H1 (cell line): Measurements from ENCODE around the gene ABHD8. TPM values are rescaled to one million over a fixed set of nuclear protein-coding genes. Genes with fewer than 3 reads are reported as not detected.

ENCODE experiments used
- CTCF ChIA-PET: fragments of 300-600 bp; sonication (Branson Sonifier 250); formaldehyde crosslinking; loops from one replicate; lab custom pipeline; 2021; ENCODE audit not compliant: partially characterized antibody; lab: Charles Lee
- POLR2A ChIA-PET: fragments of 300-600 bp; sonication (Branson Sonifier 250); formaldehyde crosslinking; loops from one replicate; lab custom pipeline; 2021; ENCODE audit warnings: inconsistent platforms; ENCODE audit not compliant: partially characterized antibody; lab: Charles Lee
- DNase-seq, 2 experiments: peaks; one replicate each; pipeline versions ENCODE4 v3.0.0 to v3.0.0-alpha.2; 2010 to 2022; ENCODE audit warnings: low spot score in 2 of 2, low read depth in 1 of 2, mixed read lengths in 1 of 2
- FAIRE-seq: peaks from 2 replicates; lab custom pipeline; 2011; peaks lifted over from hg19 to GRCh38; lab: Jason Lieb, UNC
- H2AFZ ChIP-seq: 2 replicates; pipeline ENCODE4 v1.8.1; 2012; ENCODE audit warnings: low read length, inconsistent platforms
- H2AK5ac ChIP-seq: 2 replicates; pipeline ENCODE4 v1.6.1; 2013; ENCODE audit warnings: low read depth, low read length
- H2BK120ac ChIP-seq: replicated peaks from 2 replicates; pipeline ENCODE3; 2013; ENCODE audit warnings: low read depth, low read length, inconsistent platforms
- H2BK12ac ChIP-seq: 2 replicates; pipeline ENCODE4 v1.6.1; 2013; ENCODE audit warnings: low read depth, low read length
- H2BK15ac ChIP-seq: 2 replicates; pipeline ENCODE4 v1.6.1; 2013; ENCODE audit warnings: low read length
- H2BK20ac ChIP-seq: 2 replicates; pipeline ENCODE4 v1.6.1; 2013; ENCODE audit warnings: low read length
- H2BK5ac ChIP-seq: 2 replicates; pipeline ENCODE4 v1.6.1; 2013; ENCODE audit warnings: low read depth, low read length
- H3K14ac ChIP-seq: 2 replicates; pipeline ENCODE4 v1.6.1; 2013; ENCODE audit warnings: inconsistent platforms; ENCODE audit not compliant: insufficient read length
- H3K18ac ChIP-seq: 2 replicates; pipeline ENCODE4 v1.6.1; 2013; ENCODE audit warnings: low read length; ENCODE audit errors: extremely low read depth
- H3K23ac ChIP-seq: 2 replicates; pipeline ENCODE4 v1.6.1; 2013; ENCODE audit warnings: inconsistent platforms; ENCODE audit not compliant: insufficient read length
- H3K23me2 ChIP-seq: 2 replicates; pipeline ENCODE4 v1.6.1; 2013; ENCODE audit warnings: low read depth, low read length
- H3K27ac ChIP-seq: 2 replicates; pipeline ENCODE4 v1.6.1; 2011; ENCODE audit warnings: low read depth, low read length, inconsistent platforms
- H3K27me3 ChIP-seq, 4 experiments: replicated peaks in 1 of 4; 1 replicate in 1 of 4; 2 replicates in 3 of 4; pipeline versions ENCODE4 v1.6.1 to v1.8.1; 2011 to 2013; ENCODE audit warnings: low read length in 3 of 4, mild to moderate bottlenecking in 3 of 4, inconsistent platforms in 2 of 4, mixed read lengths in 2 of 4, moderate library complexity in 1 of 4; ENCODE audit not compliant: control insufficient read depth in 3 of 4, insufficient read depth in 3 of 4; ENCODE audit errors: extremely low read depth in 1 of 4
- H3K36me3 ChIP-seq, 4 experiments: 2 replicates each; pipeline versions ENCODE4 v1.6.1 to v1.8.1; 2011 to 2013; ENCODE audit warnings: mild to moderate bottlenecking in 4 of 4, low read length in 3 of 4, moderate library complexity in 2 of 4, control low read depth in 1 of 4, inconsistent platforms in 1 of 4; ENCODE audit not compliant: insufficient read depth in 4 of 4, control insufficient read depth in 2 of 4
- H3K4ac ChIP-seq: replicated peaks from 2 replicates; pipeline ENCODE3; 2013; ENCODE audit warnings: low read length, low read depth, mixed read lengths, inconsistent platforms; ENCODE audit not compliant: insufficient read length
- H3K4me1 ChIP-seq, 4 experiments: replicated peaks in 1 of 4; 1 replicate in 1 of 4; 2 replicates in 3 of 4; pipeline versions ENCODE4 v1.6.1 to v1.8.1; 2011 to 2013; ENCODE audit warnings: low read length in 3 of 4, inconsistent platforms in 2 of 4, mixed read lengths in 1 of 4; ENCODE audit not compliant: insufficient read depth in 4 of 4, control insufficient read depth in 3 of 4
- H3K4me2 ChIP-seq, 2 experiments: 2 replicates each; pipeline versions ENCODE4 v1.6.1 to v1.8.1; 2011 to 2013; ENCODE audit warnings: low read depth in 2 of 2, low read length in 2 of 2, control low read depth in 1 of 2, inconsistent platforms in 1 of 2, mild to moderate bottlenecking in 1 of 2; ENCODE audit not compliant: insufficient read depth in 1 of 2
- H3K4me3 ChIP-seq, 4 experiments: fragments of 200-600, 300-600 bp in 1 of 4; sonication (generic), shearing (Covaris generic), sonication (Bioruptor Twin) in 1 of 4; 2 replicates each; pipeline versions ENCODE4 v1.5.1 to v1.8.1; 2011 to 2016; ENCODE audit warnings: low read length in 4 of 4, low read depth in 3 of 4, control low read depth in 2 of 4, inconsistent platforms in 2 of 4, mild to moderate bottlenecking in 2 of 4, mixed read lengths in 1 of 4, moderate library complexity in 1 of 4; ENCODE audit not compliant: insufficient read depth in 2 of 4; ENCODE audit errors: extremely low read depth in 1 of 4
- H3K56ac ChIP-seq: replicated peaks from 2 replicates; pipeline ENCODE3; 2013; ENCODE audit warnings: low read depth, mild to moderate bottlenecking, mixed read lengths, low read length, inconsistent platforms; ENCODE audit not compliant: insufficient read length
- H3K79me1 ChIP-seq: 2 replicates; pipeline ENCODE4 v1.6.1; 2013; ENCODE audit warnings: low read depth, low read length, control low read depth
- H3K79me2 ChIP-seq, 2 experiments: 2 replicates each; pipeline versions ENCODE4 v1.6.1 to v1.8.1; 2012 to 2013; ENCODE audit warnings: low read length in 2 of 2, mild to moderate bottlenecking in 2 of 2, inconsistent platforms in 1 of 2; ENCODE audit not compliant: insufficient read depth in 2 of 2, control insufficient read depth in 1 of 2
- H3K9ac ChIP-seq, 4 experiments: replicated peaks in 1 of 4; 1 replicate in 1 of 4; 2 replicates in 3 of 4; pipeline versions ENCODE4 v1.6.1 to v1.8.1; 2011 to 2013; ENCODE audit warnings: low read depth in 3 of 4, low read length in 3 of 4, control low read depth in 2 of 4, mild to moderate bottlenecking in 2 of 4, moderate library complexity in 2 of 4, inconsistent platforms in 1 of 4; ENCODE audit errors: extremely low read depth in 1 of 4
- H3K9me3 ChIP-seq, 2 experiments: 2 replicates each; pipeline versions ENCODE4 v1.6.1 to v1.8.1; 2012 to 2013; ENCODE audit warnings: mild to moderate bottlenecking in 2 of 2, moderate library complexity in 2 of 2, control low read depth in 1 of 2, inconsistent platforms in 1 of 2, low read depth in 1 of 2, low read length in 1 of 2, mixed read lengths in 1 of 2; ENCODE audit not compliant: insufficient read depth in 2 of 2
- H4K20me1 ChIP-seq, 2 experiments: replicated peaks in 1 of 2; 2 replicates each; pipeline versions ENCODE3 to v1.8.1; 2011 to 2013; ENCODE audit warnings: inconsistent platforms in 2 of 2, low read length in 2 of 2, mild to moderate bottlenecking in 1 of 2; ENCODE audit not compliant: insufficient read depth in 2 of 2, control insufficient read depth in 1 of 2
- H4K5ac ChIP-seq: 2 replicates; pipeline ENCODE4 v1.6.1; 2013; ENCODE audit warnings: low read length, low read depth, mixed read lengths, inconsistent platforms; ENCODE audit not compliant: insufficient read length
- H4K8ac ChIP-seq: 2 replicates; pipeline ENCODE4 v1.8.0; 2013; ENCODE audit warnings: mild to moderate bottlenecking, moderate library complexity, low read length, inconsistent platforms; ENCODE audit not compliant: insufficient read depth; ENCODE audit errors: extremely low read depth
- H4K91ac ChIP-seq: replicated peaks from 2 replicates; pipeline ENCODE3; 2013; ENCODE audit warnings: low read length, mixed read lengths, inconsistent platforms; ENCODE audit not compliant: insufficient read length
- EZH2 ChIP-seq: fragments of 200-600 bp; sonication (generic); IDR thresholded peaks from 2 replicates; pipeline ENCODE4 v1.7.1; 2012; ENCODE audit warnings: low read depth, mild to moderate bottlenecking, moderate library complexity, low read length, inconsistent platforms; ENCODE audit not compliant: severe bottlenecking
- KDM5A ChIP-seq: fragments of 200-600 bp; IDR thresholded peaks from 2 replicates; pipeline ENCODE4 v1.7.1; 2012; ENCODE audit warnings: mild to moderate bottlenecking, low read length, inconsistent platforms, mixed read lengths
- NANOG ChIP-seq: IDR thresholded peaks from 2 replicates; pipeline ENCODE4 v1.6.1; 2011; ENCODE audit warnings: low read length, low read depth, mild to moderate bottlenecking, inconsistent platforms; ENCODE audit not compliant: insufficient read depth, poor library complexity, severe bottlenecking
- POLR2A ChIP-seq, 2 experiments: IDR thresholded peaks; 1 replicate in 1 of 2; 2 replicates in 1 of 2; pipeline ENCODE4 v1.6.1; 2011; ENCODE audit warnings: low read depth in 2 of 2, low read length in 2 of 2, mild to moderate bottlenecking in 2 of 2; ENCODE audit errors: control extremely low read depth in 1 of 2
- SAP30 ChIP-seq: fragments of 300-600 bp; sonication (generic); IDR thresholded peaks from 2 replicates; pipeline ENCODE4 v1.7.1; 2012; ENCODE audit warnings: low read length, moderate library complexity, mild to moderate bottlenecking, inconsistent platforms; ENCODE audit not compliant: insufficient read depth, insufficient replicate concordance
- SRF ChIP-seq: IDR thresholded peaks from 2 replicates; pipeline ENCODE4 v1.6.1; 2011; ENCODE audit warnings: mild to moderate bottlenecking, low read depth, low read length, moderate library complexity
- WGBS, 2 experiments: shearing (Covaris generic) in 1 of 2; methylation state at CpG; one replicate each; pipeline versions ENCODE4 v1.1.6 to v1.1.7; 2013 to 2015; ENCODE audit warnings: low lambda C conversion rate in 2 of 2, mixed read lengths in 2 of 2, inconsistent platforms in 1 of 2, low coverage in 1 of 2, missing lambda C conversion rate in 1 of 2; ENCODE audit not compliant: insufficient replicate concordance in 2 of 2, insufficient coverage in 1 of 2, insufficient read length in 1 of 2; ENCODE audit errors: extremely low coverage in 1 of 2, missing lambda C conversion rate in 1 of 2; 5-methylcytosine and 5-hydroxymethylcytosine counted together
- polyA plus RNA-seq, 7 experiments: library from polyadenylated mRNA; depleted of rRNA in 3 of 7; stranded (reverse) in 5 of 7; unstranded in 2 of 7; fragments of >200 nt in 5 of 7; fragments of 200-250 nt in 2 of 7; gene quantifications; 1 replicate in 5 of 7; 2 replicates in 1 of 7; 4 replicates in 1 of 7; pipeline versions ENCODE4 v1.2.1 to v1.2.3, GENCODE V29; 2011 to 2013; ENCODE audit warnings: missing spikeins in 2 of 7, mixed read lengths in 2 of 7
- total RNA-seq: library from RNA; stranded (reverse); fragmentation: NEBNext Ultra II Directional; extraction: Animal tissue kit (Norgen Biotek cat#: 25700); gene quantifications from 2 replicates; pipeline ENCODE4 v1.2.1, GENCODE V29; 2021
- TF ChIP-seq, protein P1 (sequence below): IDR thresholded peaks from 2 replicates; pipeline ENCODE4 v1.6.1; 2011; ENCODE audit warnings: low read length, improper control_type of control experiment
- TF ChIP-seq, protein P2 (sequence below): IDR thresholded peaks from 2 replicates; pipeline ENCODE4 v1.6.1; 2011; ENCODE audit warnings: low read depth, mild to moderate bottlenecking, low read length; ENCODE audit not compliant: insufficient read depth

Gene ABHD8
- total and polyA plus RNA-seq, 2 of the 8 experiments (the other 6 are each of a cell fraction or from before 2014, with no cell fraction given): 11.3 to 18.7 TPM

DNA sequence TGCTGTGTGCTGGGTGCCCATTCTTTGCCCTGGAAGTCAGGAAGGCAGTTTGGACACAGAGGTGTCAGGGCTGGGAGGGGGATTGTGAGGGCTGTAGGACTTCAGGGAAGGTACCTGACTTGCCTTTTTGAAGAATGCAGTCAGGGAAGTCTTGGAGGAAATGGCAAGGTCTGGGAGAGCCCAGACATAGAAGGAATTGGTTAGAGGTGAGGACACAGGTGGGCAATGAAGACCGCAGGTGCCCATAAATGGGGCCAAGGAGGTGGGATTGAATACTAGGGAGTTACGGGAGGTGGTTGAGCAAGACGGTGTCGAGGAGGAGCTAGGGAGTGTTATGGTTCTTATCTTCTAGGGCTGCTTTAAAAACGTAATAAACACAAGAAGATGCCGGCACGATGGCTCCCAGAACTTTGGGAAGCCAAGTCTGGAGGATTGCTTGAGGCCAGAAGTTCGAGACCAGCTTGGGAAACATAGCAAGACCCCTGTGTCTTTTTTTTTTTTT, 4.7 kb upstream of the ABHD8 start:
- no peak overlapping the region for H3K18ac ChIP-seq
- peaks cover 16% of the 10 kb centered on the region for H3K79me1 ChIP-seq
- no peaks in the 10 kb centered on the region for H3K27me3 ChIP-seq
- no peak overlapping the region for H2BK5ac ChIP-seq
- no peak overlapping the region for H3K4me2 ChIP-seq
- no peaks in the 10 kb centered on the region for H3K9me3 ChIP-seq
- no peak overlapping the region; the same call in 1 of the 2 replicates for H2BK12ac ChIP-seq
- H3K4me3 ChIP-seq: no peak overlapping the region
- H2BK15ac ChIP-seq: 0 out of 2 replicates have a peak overlapping the region, but pooled peaks have one; percentile 46
- DNase-seq (no peak), FAIRE-seq (no peak)
- no peak overlapping the region for H2BK120ac ChIP-seq
- H4K20me1 ChIP-seq: peaks cover 0 to 12% of the 10 kb centered on the region in 2 experiments
- H3K79me2 ChIP-seq: peaks cover 8 to 36% of the 10 kb centered on the region in 2 experiments; a peak in 3 of 4 replicates
- peaks cover 9% of the 10 kb centered on the region for H3K23me2 ChIP-seq
- WGBS, 2 experiments: 85% methylated on average over 7 of the region's 8 CpGs; no CpG with 5 or more reads in 1 of the 2 experiments
- no peak overlapping the region for H2BK20ac ChIP-seq
- H3K9ac ChIP-seq: no peak overlapping the region
- POLR2A ChIA-PET: interaction anchor here (1.2 to 18.5 kb wide), 5 partner anchors 17 to 93 kb away, joined by 3 to 329 read pairs (median 10); partner anchors contain the start of genes ANO8, BABAM1 and USE1
- H4K5ac ChIP-seq: no peak overlapping the region
- no peak overlapping the region for H4K91ac ChIP-seq
- no peak overlapping the region for H3K14ac ChIP-seq
- H3K23ac ChIP-seq: no peak overlapping the region
- H2AK5ac ChIP-seq: no peak overlapping the region
- no peak overlapping the region for H2AFZ ChIP-seq
- H3K36me3 ChIP-seq: no peaks in the 10 kb centered on the region; a peak in 2 of 8 replicates
- peaks cover 12 to 24% (median 15%) of the 10 kb centered on the region in 4 experiments for H3K4me1 ChIP-seq
- H4K8ac ChIP-seq: no peak overlapping the region
- CTCF ChIA-PET: interaction anchor here (1.5 to 2.5 kb wide), 7 partner anchors 15 to 93 kb away, joined by 3 to 13 read pairs (median 9); partner anchors contain the start of genes ANO8 and USE1
- no peak overlapping the region for H3K27ac ChIP-seq
- no peak overlapping the region for H3K56ac ChIP-seq
- no peak overlapping the region for H3K4ac ChIP-seq
- TF ChIP-seq NANOG (no peak), KDM5A (no peak), SRF (no peak), EZH2 (no peak), POLR2A (IDR thresholded peaks at IDR 0.05; ENCODE audit: control extremely low read depth in 1 of 2, low read depth in 2 of 2, low read length in 2 of 2) (no peak), SAP30 (no peak)
- TF ChIP-seq, protein P1, sequence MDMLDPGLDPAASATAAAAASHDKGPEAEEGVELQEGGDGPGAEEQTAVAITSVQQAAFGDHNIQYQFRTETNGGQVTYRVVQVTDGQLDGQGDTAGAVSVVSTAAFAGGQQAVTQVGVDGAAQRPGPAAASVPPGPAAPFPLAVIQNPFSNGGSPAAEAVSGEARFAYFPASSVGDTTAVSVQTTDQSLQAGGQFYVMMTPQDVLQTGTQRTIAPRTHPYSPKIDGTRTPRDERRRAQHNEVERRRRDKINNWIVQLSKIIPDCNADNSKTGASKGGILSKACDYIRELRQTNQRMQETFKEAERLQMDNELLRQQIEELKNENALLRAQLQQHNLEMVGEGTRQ: no peak
- TF ChIP-seq, protein P2, sequence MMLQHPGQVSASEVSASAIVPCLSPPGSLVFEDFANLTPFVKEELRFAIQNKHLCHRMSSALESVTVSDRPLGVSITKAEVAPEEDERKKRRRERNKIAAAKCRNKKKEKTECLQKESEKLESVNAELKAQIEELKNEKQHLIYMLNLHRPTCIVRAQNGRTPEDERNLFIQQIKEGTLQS: no peak
